HL-60 (cell line): Measurements from ENCODE around the gene PLXNA3.

ENCODE experiments used
- POLR2AphosphoS5 ChIP-seq: IDR thresholded peaks from 2 replicates; pipeline ENCODE4 v1.6.1; 2012; ENCODE audit warnings: low read depth
- TF ChIP-seq, protein P1 (sequence below): IDR thresholded peaks from one replicate; pipeline ENCODE4 v1.5.1; 2011; ENCODE audit warnings: low read length, control low read depth, inconsistent platforms; ENCODE audit not compliant: insufficient read depth
- TF ChIP-seq, protein P2 (sequence below): IDR thresholded peaks from 2 replicates; pipeline ENCODE4 v1.6.1; 2012; ENCODE audit warnings: low read depth; ENCODE audit not compliant: insufficient replicate concordance

DNA sequence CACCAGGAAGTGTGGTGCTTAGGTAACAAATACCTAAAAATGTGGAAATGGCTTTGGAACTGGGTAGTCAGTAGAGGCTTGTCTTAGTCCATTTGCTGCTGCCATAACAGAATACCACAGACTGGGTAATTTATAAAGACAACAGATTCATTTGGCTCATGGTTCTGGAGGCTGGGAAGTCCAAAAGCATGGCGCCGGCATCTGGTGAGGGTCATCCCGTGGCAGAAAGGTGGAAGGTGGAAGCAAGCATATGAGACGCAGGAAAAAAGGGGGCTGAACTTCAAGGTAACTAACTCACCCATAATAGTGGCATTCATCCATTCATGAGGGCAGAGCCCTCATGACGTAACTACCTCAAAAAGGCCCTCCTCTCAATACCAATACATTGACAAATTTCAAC is 51.4 kb downstream of the PLXNA3 start:
- TF ChIP-seq, protein P1, sequence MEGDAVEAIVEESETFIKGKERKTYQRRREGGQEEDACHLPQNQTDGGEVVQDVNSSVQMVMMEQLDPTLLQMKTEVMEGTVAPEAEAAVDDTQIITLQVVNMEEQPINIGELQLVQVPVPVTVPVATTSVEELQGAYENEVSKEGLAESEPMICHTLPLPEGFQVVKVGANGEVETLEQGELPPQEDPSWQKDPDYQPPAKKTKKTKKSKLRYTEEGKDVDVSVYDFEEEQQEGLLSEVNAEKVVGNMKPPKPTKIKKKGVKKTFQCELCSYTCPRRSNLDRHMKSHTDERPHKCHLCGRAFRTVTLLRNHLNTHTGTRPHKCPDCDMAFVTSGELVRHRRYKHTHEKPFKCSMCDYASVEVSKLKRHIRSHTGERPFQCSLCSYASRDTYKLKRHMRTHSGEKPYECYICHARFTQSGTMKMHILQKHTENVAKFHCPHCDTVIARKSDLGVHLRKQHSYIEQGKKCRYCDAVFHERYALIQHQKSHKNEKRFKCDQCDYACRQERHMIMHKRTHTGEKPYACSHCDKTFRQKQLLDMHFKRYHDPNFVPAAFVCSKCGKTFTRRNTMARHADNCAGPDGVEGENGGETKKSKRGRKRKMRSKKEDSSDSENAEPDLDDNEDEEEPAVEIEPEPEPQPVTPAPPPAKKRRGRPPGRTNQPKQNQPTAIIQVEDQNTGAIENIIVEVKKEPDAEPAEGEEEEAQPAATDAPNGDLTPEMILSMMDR = no peak
- no peak for TF ChIP-seq POLR2AphosphoS5
- TF ChIP-seq, protein P2, sequence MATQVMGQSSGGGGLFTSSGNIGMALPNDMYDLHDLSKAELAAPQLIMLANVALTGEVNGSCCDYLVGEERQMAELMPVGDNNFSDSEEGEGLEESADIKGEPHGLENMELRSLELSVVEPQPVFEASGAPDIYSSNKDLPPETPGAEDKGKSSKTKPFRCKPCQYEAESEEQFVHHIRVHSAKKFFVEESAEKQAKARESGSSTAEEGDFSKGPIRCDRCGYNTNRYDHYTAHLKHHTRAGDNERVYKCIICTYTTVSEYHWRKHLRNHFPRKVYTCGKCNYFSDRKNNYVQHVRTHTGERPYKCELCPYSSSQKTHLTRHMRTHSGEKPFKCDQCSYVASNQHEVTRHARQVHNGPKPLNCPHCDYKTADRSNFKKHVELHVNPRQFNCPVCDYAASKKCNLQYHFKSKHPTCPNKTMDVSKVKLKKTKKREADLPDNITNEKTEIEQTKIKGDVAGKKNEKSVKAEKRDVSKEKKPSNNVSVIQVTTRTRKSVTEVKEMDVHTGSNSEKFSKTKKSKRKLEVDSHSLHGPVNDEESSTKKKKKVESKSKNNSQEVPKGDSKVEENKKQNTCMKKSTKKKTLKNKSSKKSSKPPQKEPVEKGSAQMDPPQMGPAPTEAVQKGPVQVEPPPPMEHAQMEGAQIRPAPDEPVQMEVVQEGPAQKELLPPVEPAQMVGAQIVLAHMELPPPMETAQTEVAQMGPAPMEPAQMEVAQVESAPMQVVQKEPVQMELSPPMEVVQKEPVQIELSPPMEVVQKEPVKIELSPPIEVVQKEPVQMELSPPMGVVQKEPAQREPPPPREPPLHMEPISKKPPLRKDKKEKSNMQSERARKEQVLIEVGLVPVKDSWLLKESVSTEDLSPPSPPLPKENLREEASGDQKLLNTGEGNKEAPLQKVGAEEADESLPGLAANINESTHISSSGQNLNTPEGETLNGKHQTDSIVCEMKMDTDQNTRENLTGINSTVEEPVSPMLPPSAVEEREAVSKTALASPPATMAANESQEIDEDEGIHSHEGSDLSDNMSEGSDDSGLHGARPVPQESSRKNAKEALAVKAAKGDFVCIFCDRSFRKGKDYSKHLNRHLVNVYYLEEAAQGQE = no peak
